H1 (cell line): ENCODE measurements around the gene MEST. TPM values are rescaled to one million over a fixed set of nuclear protein-coding genes. Genes with fewer than 3 reads are reported as not detected.

Experiments used
- CTCF ChIA-PET: fragments of 300-600 bp; sonication (Branson Sonifier 250); formaldehyde crosslinking; loops from one replicate; lab custom pipeline; 2021; ENCODE audit not compliant: partially characterized antibody; lab: Charles Lee
- POLR2A ChIA-PET: fragments of 300-600 bp; sonication (Branson Sonifier 250); formaldehyde crosslinking; loops from one replicate; lab custom pipeline; 2021; ENCODE audit warnings: inconsistent platforms; ENCODE audit not compliant: partially characterized antibody; lab: Charles Lee
- DNase-seq, 2 experiments: peaks; one replicate each; pipeline versions ENCODE4 v3.0.0 to v3.0.0-alpha.2; 2010 to 2022; ENCODE audit warnings: low spot score in 2 of 2, low read depth in 1 of 2, mixed read lengths in 1 of 2
- FAIRE-seq: peaks from 2 replicates; lab custom pipeline; 2011; peaks lifted over from hg19 to GRCh38; lab: Jason Lieb, UNC
- H2AFZ ChIP-seq: 2 replicates; pipeline ENCODE4 v1.8.1; 2012; ENCODE audit warnings: low read length, inconsistent platforms
- H2AK5ac ChIP-seq: 2 replicates; pipeline ENCODE4 v1.6.1; 2013; ENCODE audit warnings: low read depth, low read length
- H2BK120ac ChIP-seq: replicated peaks from 2 replicates; pipeline ENCODE3; 2013; ENCODE audit warnings: low read depth, low read length, inconsistent platforms
- H2BK12ac ChIP-seq: 2 replicates; pipeline ENCODE4 v1.6.1; 2013; ENCODE audit warnings: low read depth, low read length
- H2BK15ac ChIP-seq: 2 replicates; pipeline ENCODE4 v1.6.1; 2013; ENCODE audit warnings: low read length
- H2BK20ac ChIP-seq: 2 replicates; pipeline ENCODE4 v1.6.1; 2013; ENCODE audit warnings: low read length
- H2BK5ac ChIP-seq: 2 replicates; pipeline ENCODE4 v1.6.1; 2013; ENCODE audit warnings: low read depth, low read length
- H3K14ac ChIP-seq: 2 replicates; pipeline ENCODE4 v1.6.1; 2013; ENCODE audit warnings: inconsistent platforms; ENCODE audit not compliant: insufficient read length
- H3K18ac ChIP-seq: 2 replicates; pipeline ENCODE4 v1.6.1; 2013; ENCODE audit warnings: low read length; ENCODE audit errors: extremely low read depth
- H3K23ac ChIP-seq: 2 replicates; pipeline ENCODE4 v1.6.1; 2013; ENCODE audit warnings: inconsistent platforms; ENCODE audit not compliant: insufficient read length
- H3K23me2 ChIP-seq: 2 replicates; pipeline ENCODE4 v1.6.1; 2013; ENCODE audit warnings: low read depth, low read length
- H3K27ac ChIP-seq: 2 replicates; pipeline ENCODE4 v1.6.1; 2011; ENCODE audit warnings: low read depth, low read length, inconsistent platforms
- H3K27me3 ChIP-seq, 4 experiments: replicated peaks in 1 of 4; 1 replicate in 1 of 4; 2 replicates in 3 of 4; pipeline versions ENCODE4 v1.6.1 to v1.8.1; 2011 to 2013; ENCODE audit warnings: low read length in 3 of 4, mild to moderate bottlenecking in 3 of 4, inconsistent platforms in 2 of 4, mixed read lengths in 2 of 4, moderate library complexity in 1 of 4; ENCODE audit not compliant: control insufficient read depth in 3 of 4, insufficient read depth in 3 of 4; ENCODE audit errors: extremely low read depth in 1 of 4
- H3K36me3 ChIP-seq, 4 experiments: 2 replicates each; pipeline versions ENCODE4 v1.6.1 to v1.8.1; 2011 to 2013; ENCODE audit warnings: mild to moderate bottlenecking in 4 of 4, low read length in 3 of 4, moderate library complexity in 2 of 4, control low read depth in 1 of 4, inconsistent platforms in 1 of 4; ENCODE audit not compliant: insufficient read depth in 4 of 4, control insufficient read depth in 2 of 4
- H3K4ac ChIP-seq: replicated peaks from 2 replicates; pipeline ENCODE3; 2013; ENCODE audit warnings: low read length, low read depth, mixed read lengths, inconsistent platforms; ENCODE audit not compliant: insufficient read length
- H3K4me1 ChIP-seq, 4 experiments: replicated peaks in 1 of 4; 1 replicate in 1 of 4; 2 replicates in 3 of 4; pipeline versions ENCODE4 v1.6.1 to v1.8.1; 2011 to 2013; ENCODE audit warnings: low read length in 3 of 4, inconsistent platforms in 2 of 4, mixed read lengths in 1 of 4; ENCODE audit not compliant: insufficient read depth in 4 of 4, control insufficient read depth in 3 of 4
- H3K4me2 ChIP-seq, 2 experiments: 2 replicates each; pipeline versions ENCODE4 v1.6.1 to v1.8.1; 2011 to 2013; ENCODE audit warnings: low read depth in 2 of 2, low read length in 2 of 2, control low read depth in 1 of 2, inconsistent platforms in 1 of 2, mild to moderate bottlenecking in 1 of 2; ENCODE audit not compliant: insufficient read depth in 1 of 2
- H3K4me3 ChIP-seq, 4 experiments: fragments of 200-600, 300-600 bp in 1 of 4; sonication (generic), shearing (Covaris generic), sonication (Bioruptor Twin) in 1 of 4; 2 replicates each; pipeline versions ENCODE4 v1.5.1 to v1.8.1; 2011 to 2016; ENCODE audit warnings: low read length in 4 of 4, low read depth in 3 of 4, control low read depth in 2 of 4, inconsistent platforms in 2 of 4, mild to moderate bottlenecking in 2 of 4, mixed read lengths in 1 of 4, moderate library complexity in 1 of 4; ENCODE audit not compliant: insufficient read depth in 2 of 4; ENCODE audit errors: extremely low read depth in 1 of 4
- H3K56ac ChIP-seq: replicated peaks from 2 replicates; pipeline ENCODE3; 2013; ENCODE audit warnings: low read depth, mild to moderate bottlenecking, mixed read lengths, low read length, inconsistent platforms; ENCODE audit not compliant: insufficient read length
- H3K79me1 ChIP-seq: 2 replicates; pipeline ENCODE4 v1.6.1; 2013; ENCODE audit warnings: low read depth, low read length, control low read depth
- H3K79me2 ChIP-seq, 2 experiments: 2 replicates each; pipeline versions ENCODE4 v1.6.1 to v1.8.1; 2012 to 2013; ENCODE audit warnings: low read length in 2 of 2, mild to moderate bottlenecking in 2 of 2, inconsistent platforms in 1 of 2; ENCODE audit not compliant: insufficient read depth in 2 of 2, control insufficient read depth in 1 of 2
- H3K9ac ChIP-seq, 4 experiments: replicated peaks in 1 of 4; 1 replicate in 1 of 4; 2 replicates in 3 of 4; pipeline versions ENCODE4 v1.6.1 to v1.8.1; 2011 to 2013; ENCODE audit warnings: low read depth in 3 of 4, low read length in 3 of 4, control low read depth in 2 of 4, mild to moderate bottlenecking in 2 of 4, moderate library complexity in 2 of 4, inconsistent platforms in 1 of 4; ENCODE audit errors: extremely low read depth in 1 of 4
- H3K9me3 ChIP-seq, 2 experiments: 2 replicates each; pipeline versions ENCODE4 v1.6.1 to v1.8.1; 2012 to 2013; ENCODE audit warnings: mild to moderate bottlenecking in 2 of 2, moderate library complexity in 2 of 2, control low read depth in 1 of 2, inconsistent platforms in 1 of 2, low read depth in 1 of 2, low read length in 1 of 2, mixed read lengths in 1 of 2; ENCODE audit not compliant: insufficient read depth in 2 of 2
- H4K20me1 ChIP-seq, 2 experiments: replicated peaks in 1 of 2; 2 replicates each; pipeline versions ENCODE3 to v1.8.1; 2011 to 2013; ENCODE audit warnings: inconsistent platforms in 2 of 2, low read length in 2 of 2, mild to moderate bottlenecking in 1 of 2; ENCODE audit not compliant: insufficient read depth in 2 of 2, control insufficient read depth in 1 of 2
- H4K5ac ChIP-seq: 2 replicates; pipeline ENCODE4 v1.6.1; 2013; ENCODE audit warnings: low read length, low read depth, mixed read lengths, inconsistent platforms; ENCODE audit not compliant: insufficient read length
- H4K8ac ChIP-seq: 2 replicates; pipeline ENCODE4 v1.8.0; 2013; ENCODE audit warnings: mild to moderate bottlenecking, moderate library complexity, low read length, inconsistent platforms; ENCODE audit not compliant: insufficient read depth; ENCODE audit errors: extremely low read depth
- H4K91ac ChIP-seq: replicated peaks from 2 replicates; pipeline ENCODE3; 2013; ENCODE audit warnings: low read length, mixed read lengths, inconsistent platforms; ENCODE audit not compliant: insufficient read length
- ASH2L ChIP-seq: fragments of 200-600, 300-600 bp; sonication (generic); IDR thresholded peaks from one replicate; pipeline ENCODE4 v1.7.1; 2017; ENCODE audit warnings: low read length
- CBX5 ChIP-seq: fragments of 300-800, 300-1000 bp; sonication (generic); IDR thresholded peaks from 2 replicates; pipeline ENCODE4 v1.7.1; 2016; ENCODE audit warnings: antibody characterized with exemption, low read length, low read depth
- CTBP2 ChIP-seq: IDR thresholded peaks from 2 replicates; pipeline ENCODE4 v1.7.0; 2011; ENCODE audit warnings: borderline replicate concordance, mild to moderate bottlenecking, moderate library complexity, mixed read lengths, low read length; ENCODE audit not compliant: insufficient read depth, insufficient read length
- EGR1 ChIP-seq: IDR thresholded peaks from 2 replicates; pipeline ENCODE4 v1.6.1; 2011; ENCODE audit warnings: low read depth, low read length, borderline replicate concordance
- EZH2 ChIP-seq: fragments of 200-600 bp; sonication (generic); IDR thresholded peaks from 2 replicates; pipeline ENCODE4 v1.7.1; 2012; ENCODE audit warnings: low read depth, mild to moderate bottlenecking, moderate library complexity, low read length, inconsistent platforms; ENCODE audit not compliant: severe bottlenecking
- FOSL1 ChIP-seq: IDR thresholded peaks from 2 replicates; pipeline ENCODE4 v1.6.1; 2011; ENCODE audit warnings: mild to moderate bottlenecking, low read depth, low read length, moderate library complexity; ENCODE audit not compliant: insufficient read depth
- JUND ChIP-seq: IDR thresholded peaks from 2 replicates; pipeline ENCODE4 v1.6.1; 2011; ENCODE audit warnings: mild to moderate bottlenecking, improper control_type of control experiment, low read length
- NANOG ChIP-seq: IDR thresholded peaks from 2 replicates; pipeline ENCODE4 v1.6.1; 2011; ENCODE audit warnings: low read length, low read depth, mild to moderate bottlenecking, inconsistent platforms; ENCODE audit not compliant: insufficient read depth, poor library complexity, severe bottlenecking
- POU5F1 ChIP-seq: IDR thresholded peaks from 2 replicates; pipeline ENCODE4 v1.6.1; 2011; ENCODE audit warnings: low read depth, mild to moderate bottlenecking, low read length, moderate library complexity
- SP2 ChIP-seq: IDR thresholded peaks from 2 replicates; pipeline ENCODE4 v1.6.1; 2012; ENCODE audit warnings: mild to moderate bottlenecking, low read length, inconsistent platforms
- WGBS, 2 experiments: shearing (Covaris generic) in 1 of 2; methylation state at CpG; one replicate each; pipeline versions ENCODE4 v1.1.6 to v1.1.7; 2013 to 2015; ENCODE audit warnings: low lambda C conversion rate in 2 of 2, mixed read lengths in 2 of 2, inconsistent platforms in 1 of 2, low coverage in 1 of 2, missing lambda C conversion rate in 1 of 2; ENCODE audit not compliant: insufficient replicate concordance in 2 of 2, insufficient coverage in 1 of 2, insufficient read length in 1 of 2; ENCODE audit errors: extremely low coverage in 1 of 2, missing lambda C conversion rate in 1 of 2; 5-methylcytosine and 5-hydroxymethylcytosine counted together
- polyA plus RNA-seq, 7 experiments: library from polyadenylated mRNA; depleted of rRNA in 3 of 7; stranded (reverse) in 5 of 7; unstranded in 2 of 7; fragments of >200 nt in 5 of 7; fragments of 200-250 nt in 2 of 7; gene quantifications; 1 replicate in 5 of 7; 2 replicates in 1 of 7; 4 replicates in 1 of 7; pipeline versions ENCODE4 v1.2.1 to v1.2.3, GENCODE V29; 2011 to 2013; ENCODE audit warnings: missing spikeins in 2 of 7, mixed read lengths in 2 of 7
- total RNA-seq: library from RNA; stranded (reverse); fragmentation: NEBNext Ultra II Directional; extraction: Animal tissue kit (Norgen Biotek cat#: 25700); gene quantifications from 2 replicates; pipeline ENCODE4 v1.2.1, GENCODE V29; 2021
- TF ChIP-seq, protein P1 (sequence below): IDR thresholded peaks from 2 replicates; pipeline ENCODE4 v1.6.1; 2012; ENCODE audit warnings: inconsistent platforms

The MEST gene
- total and polyA plus RNA-seq, 2 of the 8 experiments (the other 6 are each of a cell fraction or from before 2014, with no cell fraction given), result 176 to 269 TPM

DNA sequence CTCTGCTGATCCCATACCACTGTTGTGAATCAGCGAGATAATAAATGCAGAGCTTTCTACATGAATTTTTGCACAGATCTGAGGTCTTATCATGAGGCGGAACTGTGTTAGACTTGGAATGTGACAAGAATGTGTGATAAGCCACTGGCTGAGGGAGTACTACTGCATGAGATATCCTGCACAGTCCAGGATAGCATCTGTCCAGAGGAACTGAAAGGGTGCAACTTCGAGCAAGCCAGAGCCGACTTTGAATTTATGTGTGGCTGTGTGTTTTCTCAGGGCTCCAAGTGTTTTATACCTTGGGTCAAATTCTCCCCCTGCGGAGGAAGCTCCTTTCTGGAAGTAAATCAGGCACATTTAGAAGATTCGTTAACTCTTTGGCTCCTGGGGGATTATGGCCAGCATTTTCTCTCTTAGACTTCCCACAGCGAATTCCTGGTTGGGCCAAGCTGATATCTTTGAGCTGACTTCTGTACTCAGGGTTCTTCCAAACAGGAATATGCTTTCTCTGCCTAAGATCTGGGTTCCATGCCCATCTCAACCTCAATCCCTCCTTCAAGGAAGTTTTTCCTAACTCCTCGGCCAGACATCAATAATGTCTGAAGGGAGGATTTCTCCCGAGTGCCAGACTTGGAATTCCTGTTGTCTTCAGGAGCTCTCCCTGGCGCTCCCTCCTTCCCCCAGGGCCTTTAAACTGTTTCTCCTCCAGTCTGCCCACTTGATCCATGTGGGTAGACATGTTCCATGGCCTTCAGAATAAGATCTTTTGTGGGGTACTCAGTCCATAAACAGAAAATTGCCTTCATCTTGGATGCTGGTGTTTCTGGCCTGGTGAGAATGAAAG, 2.5 kb upstream of the MEST start:
- DNase-seq (no peak), FAIRE-seq (no peak)
- peaks cover 3 to 15% (median 5%) of the 10 kb centered on the region in 4 experiments for H3K4me1 ChIP-seq
- peaks cover 0 to 19% of the 10 kb centered on the region in 2 experiments; a peak in 2 of 4 replicates for H3K9me3 ChIP-seq
- WGBS, 2 experiments, result 83% methylated on average over 10 of the region's 10 CpGs; no CpG with 5 or more reads in 1 of the 2 experiments
- no peak overlapping the region for H4K91ac ChIP-seq
- no peak overlapping the region for H2BK5ac ChIP-seq
- H2AFZ ChIP-seq, result no peak overlapping the region
- peaks cover 4% of the 10 kb centered on the region; the same call in 1 of the 2 replicates for H3K79me1 ChIP-seq
- POLR2A ChIA-PET, result interaction anchor here (1.0 to 2.2 kb wide), 4 partner anchors 11 to 284 kb away, joined by 3 to 8 read pairs (median 3); partner anchors contain the start of gene TMEM209
- no peak overlapping the region for H3K23ac ChIP-seq
- H4K5ac ChIP-seq, result peak overlapping the region; percentile 18
- H3K36me3 ChIP-seq, result peaks cover 0 to 11% (median 2%) of the 10 kb centered on the region in 4 experiments; a peak in 2 of 8 replicates
- no peak overlapping the region for H2BK120ac ChIP-seq
- H3K27ac ChIP-seq, result no peak overlapping the region
- peaks cover 0 to 67% of the 10 kb centered on the region in 2 experiments; a peak in 2 of 4 replicates for H3K79me2 ChIP-seq
- H3K4me3 ChIP-seq, result peak overlapping the region in 1 of 4 experiments; percentile 67; a peak in 1 of 8 replicates
- peaks cover 0 to 8% (median 2%) of the 10 kb centered on the region in 4 experiments; a peak in 5 of 7 replicates for H3K27me3 ChIP-seq
- H2BK20ac ChIP-seq, result no peak overlapping the region
- H3K23me2 ChIP-seq, result peaks cover 21% of the 10 kb centered on the region
- no peak overlapping the region; a peak in 1 of 7 replicates for H3K9ac ChIP-seq
- no peak overlapping the region for H2BK15ac ChIP-seq
- no peak overlapping the region for H2BK12ac ChIP-seq
- H4K20me1 ChIP-seq, result peaks cover 3 to 4% of the 10 kb centered on the region in 2 experiments
- H3K14ac ChIP-seq, result no peak overlapping the region
- H3K18ac ChIP-seq, result no peak overlapping the region
- peak overlapping the region; percentile 58; the same call in 1 of the 2 replicates for H2AK5ac ChIP-seq
- H3K4me2 ChIP-seq, result peak overlapping the region; percentile 69 to 86
- H3K56ac ChIP-seq, result no peak overlapping the region
- no peak overlapping the region for H4K8ac ChIP-seq
- H3K4ac ChIP-seq, result no peak overlapping the region
- CTCF ChIA-PET, result interaction anchor here (0.7 to 4.5 kb wide), 6 partner anchors 9 to 246 kb away, joined by 3 to 19 read pairs (median 4); no protein-coding TSS in a partner anchor
- TF ChIP-seq ASH2L (no peak), POU5F1 (no peak), EZH2 (no peak), CBX5 (no peak), FOSL1 (no peak), CTBP2 (no peak), NANOG (no peak), JUND (no peak), SP2 (no peak), EGR1 (no peak)
- TF ChIP-seq, protein P1, sequence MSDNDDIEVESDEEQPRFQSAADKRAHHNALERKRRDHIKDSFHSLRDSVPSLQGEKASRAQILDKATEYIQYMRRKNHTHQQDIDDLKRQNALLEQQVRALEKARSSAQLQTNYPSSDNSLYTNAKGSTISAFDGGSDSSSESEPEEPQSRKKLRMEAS, result no peak
